8988T (cell line): ENCODE results near the gene TEX35.
"Not testable (repeated sequence)": the region's sequence is repeated elsewhere in the genome, so short reads cannot be mapped to it uniquely, and the experiment has no call there.

ENCODE experiments used
- DNase-seq: peaks from one replicate; pipeline ENCODE4 v3.0.0; 2011

Gene TEX35

GRCh38 chr1:178495158-178495557, 17.8 kb upstream of the TEX35 start:
- no peak for DNase-seq

DNA sequence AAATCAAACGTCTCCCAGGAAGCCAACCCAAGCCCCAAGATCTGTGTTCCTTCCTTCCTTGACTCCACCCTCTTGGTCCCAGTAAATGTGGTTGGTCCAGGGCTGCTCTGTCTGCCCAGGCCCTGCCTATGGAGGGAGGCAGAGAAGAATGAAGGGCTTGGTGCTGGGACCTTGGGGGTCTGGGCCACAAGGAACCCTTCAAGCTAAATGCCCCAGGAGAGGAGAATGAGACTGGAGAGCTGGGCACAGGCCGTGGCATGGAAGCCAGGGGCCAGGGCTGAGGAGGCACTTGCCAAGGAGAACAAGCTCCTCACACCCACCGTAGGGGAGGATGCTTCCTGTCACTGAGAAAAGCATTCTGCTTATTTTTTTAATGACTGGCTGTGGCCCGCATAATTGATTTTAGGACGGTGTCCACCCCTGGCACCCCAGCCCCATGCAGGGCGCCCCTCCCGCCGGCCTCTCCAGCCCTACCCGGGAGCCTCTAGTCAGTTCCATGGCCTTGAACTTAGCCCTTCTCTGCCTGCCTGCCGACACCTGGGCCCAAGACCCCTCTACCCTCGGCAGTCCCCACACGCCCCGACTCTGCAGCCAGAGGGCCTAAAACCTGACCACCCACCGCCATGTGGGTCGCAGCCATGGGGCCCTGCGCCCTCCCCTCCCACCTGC, 17.0 kb upstream of the TEX35 start:
- DNase-seq = no peak

GRCh38 chr1:178496410-178497135, 16.3 kb upstream of the TEX35 start, which contains the start of gene CLEC20A:
CLEC20A (minus strand) TSS chr1:178496964; CDS start chr1:178496939, 25 bp downstream.
- DNase-seq = no peak

DNA sequence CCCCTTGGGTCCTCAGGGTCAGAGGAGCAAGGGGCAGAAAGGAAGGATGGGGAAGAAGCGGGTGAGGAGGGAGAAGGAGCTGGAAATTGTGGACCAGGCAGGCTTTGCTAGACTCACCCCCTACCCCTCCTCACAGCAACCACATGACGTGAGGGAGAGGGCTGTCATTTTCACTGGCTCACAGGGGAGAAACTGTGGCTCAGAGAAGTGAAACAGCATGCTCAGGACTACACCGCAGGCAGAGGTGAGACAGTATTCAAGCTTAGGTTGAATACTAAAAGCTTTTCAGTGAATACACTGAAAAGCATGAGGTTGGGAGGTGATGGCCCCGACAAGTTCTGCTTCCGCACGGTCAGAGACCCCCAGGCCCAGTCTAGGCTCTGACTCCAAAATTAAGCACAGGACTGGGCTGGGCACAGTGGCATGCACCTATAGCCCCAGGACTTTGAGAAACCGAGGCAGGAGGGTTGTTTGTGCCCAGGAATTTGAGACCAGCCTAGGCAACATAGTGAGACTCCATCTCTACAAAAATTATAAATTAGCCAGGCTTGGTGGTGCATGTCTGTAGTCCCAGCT, 14.9 kb upstream of the TEX35 start:
- DNase-seq = no peak

DNA sequence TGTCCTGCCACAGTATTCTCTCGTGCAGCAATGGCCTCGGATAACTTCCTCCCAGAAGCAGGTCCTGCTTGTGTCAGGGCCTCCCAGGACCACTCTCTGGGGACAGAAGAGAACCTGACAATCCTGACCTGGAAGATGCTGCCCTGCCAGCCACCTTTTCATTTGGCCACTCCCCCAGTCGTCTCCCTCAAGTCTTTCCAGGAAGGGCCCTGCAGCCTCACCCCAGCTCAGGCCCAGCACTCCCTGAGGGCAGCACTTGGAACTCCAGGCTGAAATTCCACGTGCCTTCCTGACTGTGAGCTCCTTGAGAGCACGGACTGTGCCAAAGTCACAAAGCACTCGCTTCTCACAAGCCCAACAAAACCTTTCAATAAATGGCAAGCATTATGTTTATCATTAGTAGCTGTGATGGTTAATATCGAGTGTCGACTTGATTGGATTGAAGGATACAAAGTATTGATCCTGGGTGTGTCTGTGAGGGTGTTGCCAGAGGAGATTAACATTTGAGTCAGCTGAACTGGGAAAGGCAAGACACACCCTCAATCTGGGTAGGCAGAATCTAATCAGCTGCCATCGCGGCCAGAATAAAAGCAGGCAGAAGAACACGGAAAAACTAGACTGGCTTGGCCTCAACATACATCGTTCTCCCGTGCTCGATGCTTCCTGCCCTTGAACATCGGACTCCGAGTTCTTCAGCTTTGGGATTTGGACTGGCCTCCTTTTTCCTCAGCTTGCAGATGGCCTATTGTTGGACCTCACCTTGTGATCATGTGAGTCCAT, 13.8 kb upstream of the TEX35 start:
- no peak for DNase-seq

DNA sequence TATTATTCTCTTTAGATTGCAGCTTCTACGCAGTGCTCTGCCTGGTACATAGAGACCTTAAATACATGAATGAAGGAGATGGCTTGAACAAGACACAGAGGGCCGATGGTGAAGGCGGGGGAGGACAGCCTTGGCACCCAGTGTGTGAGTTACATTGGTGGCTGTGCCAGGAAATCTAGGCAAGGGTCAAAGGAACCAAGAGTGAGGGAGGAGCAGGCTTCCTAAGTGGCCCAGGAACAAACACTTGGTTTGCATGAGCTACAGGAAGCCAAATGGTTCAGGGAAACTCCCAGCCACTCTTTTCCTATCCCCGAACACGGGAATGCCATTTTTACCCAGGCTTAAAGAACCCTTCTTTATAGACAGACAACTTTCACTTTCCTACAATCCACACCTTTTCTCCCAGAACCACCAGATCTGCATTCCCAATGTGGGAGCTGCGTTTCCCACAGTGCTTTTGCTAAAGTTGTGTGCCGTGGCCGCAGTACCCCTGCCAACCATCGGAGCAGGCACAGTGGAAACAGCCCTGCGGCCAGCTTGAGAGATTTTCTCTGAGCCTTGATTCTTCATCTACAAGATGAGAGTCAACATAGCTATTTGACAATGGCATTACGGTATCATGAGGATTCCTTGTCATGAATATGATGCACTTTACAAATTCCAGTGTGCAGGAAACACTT, 12.7 kb upstream of the TEX35 start:
- DNase-seq = no peak

DNA sequence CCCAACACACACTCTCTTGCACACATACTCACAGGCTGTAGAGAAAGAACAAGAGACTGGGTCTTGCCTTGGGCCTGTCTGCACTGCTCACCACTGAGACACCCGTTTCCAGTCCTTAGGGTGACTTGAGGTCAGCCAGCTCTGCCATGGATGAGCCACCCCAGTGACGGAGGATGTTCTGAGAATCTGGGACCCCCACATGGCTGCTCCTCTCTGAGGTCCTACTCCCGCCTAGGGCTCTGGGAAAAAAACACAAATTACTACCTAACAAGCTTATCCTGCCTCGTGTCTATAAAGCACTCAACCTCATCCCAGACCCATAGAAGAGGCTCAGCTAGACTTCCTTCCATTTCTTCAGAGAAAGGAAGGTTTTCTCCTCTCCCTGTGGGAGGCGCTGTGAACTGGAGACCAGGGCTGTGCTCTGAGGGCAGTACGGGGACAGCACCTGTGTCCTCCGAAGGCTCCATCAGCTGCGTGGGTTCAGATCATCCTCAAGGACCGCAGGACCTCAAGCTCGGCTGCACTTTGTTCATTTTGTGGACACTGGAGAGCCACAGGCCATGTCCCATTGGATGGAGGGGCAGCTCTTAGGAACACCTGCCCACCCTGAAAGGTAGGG, 11.9 kb upstream of the TEX35 start:
- DNase-seq = no peak

GRCh38 chr1:178501705-178502329, 11.1 kb upstream of the TEX35 start:
- peak; percentile 72 for DNase-seq

DNA sequence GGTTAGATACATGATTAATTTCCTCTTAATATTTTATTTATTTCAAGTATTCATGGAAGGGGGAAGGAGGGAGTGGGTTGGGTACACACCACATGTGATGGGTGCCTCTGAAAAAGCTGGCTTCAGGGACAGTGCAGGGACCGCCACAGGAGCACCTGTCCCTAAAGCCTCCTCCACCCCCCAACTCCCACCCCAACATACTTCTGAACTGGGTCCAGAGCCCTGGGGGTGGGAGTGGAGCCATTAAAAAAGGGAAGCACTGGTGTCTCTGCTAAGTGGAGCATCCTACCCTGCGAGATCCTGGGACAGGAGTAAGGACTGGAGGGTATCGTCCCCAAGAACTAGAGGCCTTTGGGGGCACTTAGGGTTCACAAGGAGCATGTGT, 10.6 kb upstream of the TEX35 start:
- no peak for DNase-seq

GRCh38 chr1:178502856-178503255, 10.1 kb upstream of the TEX35 start:
- DNase-seq = no peak

- not testable (repeated sequence) for DNase-seq
Measured at GRCh38 chr1:178503316-178503715, 9.6 kb upstream of the TEX35 start.

- no peak for DNase-seq
Measured at GRCh38 chr1:178503849-178504248, 9.1 kb upstream of the TEX35 start.

DNA sequence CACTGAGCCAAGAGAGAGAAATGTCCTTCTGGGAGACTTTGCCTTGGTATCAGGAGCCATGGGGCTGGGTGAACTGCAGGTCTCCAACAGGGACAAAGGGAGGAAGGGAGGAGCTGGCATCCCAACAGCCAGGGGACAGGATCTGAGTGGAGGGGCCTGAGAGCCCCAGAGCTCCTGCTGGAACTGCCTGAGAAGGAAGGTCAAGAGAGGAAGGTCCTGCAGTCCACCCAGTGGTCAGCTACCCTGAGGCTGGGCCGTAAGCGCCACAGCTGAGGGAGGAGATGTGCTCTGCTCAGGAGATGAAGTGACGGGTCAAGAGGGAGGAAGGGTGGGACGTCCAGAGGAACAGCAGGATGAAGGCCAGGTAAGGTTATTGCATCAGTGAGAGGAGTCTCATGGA, 8.6 kb upstream of the TEX35 start:
- DNase-seq = no peak

GRCh38 chr1:178506177-178506576, 6.7 kb upstream of the TEX35 start:
- DNase-seq = no peak

- DNase-seq = no peak
Measured at GRCh38 chr1:178506669-178507068, 6.2 kb upstream of the TEX35 start.

GRCh38 chr1:178509414-178510007, 3.4 kb upstream of the TEX35 start:
- no peak for DNase-seq

DNA sequence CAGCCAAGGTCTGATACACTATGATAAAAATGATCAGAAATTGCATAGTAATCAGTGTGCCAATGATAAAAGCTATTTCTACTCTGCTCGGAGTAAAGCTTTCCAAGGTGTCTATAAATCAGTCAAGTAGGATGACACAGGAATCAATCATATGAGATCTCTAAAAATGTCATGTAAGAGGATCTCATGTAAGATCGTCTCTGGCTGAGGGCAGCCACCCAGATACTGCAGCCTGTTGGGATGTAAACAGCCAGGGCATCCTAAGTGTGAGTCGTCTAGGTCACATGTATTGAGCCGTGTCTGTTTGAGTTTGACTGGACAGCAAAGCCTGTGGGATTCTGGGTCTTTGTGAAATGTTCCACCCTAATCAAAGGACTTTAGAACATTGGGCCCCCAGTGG, 2.8 kb upstream of the TEX35 start:
- DNase-seq = no peak

DNA sequence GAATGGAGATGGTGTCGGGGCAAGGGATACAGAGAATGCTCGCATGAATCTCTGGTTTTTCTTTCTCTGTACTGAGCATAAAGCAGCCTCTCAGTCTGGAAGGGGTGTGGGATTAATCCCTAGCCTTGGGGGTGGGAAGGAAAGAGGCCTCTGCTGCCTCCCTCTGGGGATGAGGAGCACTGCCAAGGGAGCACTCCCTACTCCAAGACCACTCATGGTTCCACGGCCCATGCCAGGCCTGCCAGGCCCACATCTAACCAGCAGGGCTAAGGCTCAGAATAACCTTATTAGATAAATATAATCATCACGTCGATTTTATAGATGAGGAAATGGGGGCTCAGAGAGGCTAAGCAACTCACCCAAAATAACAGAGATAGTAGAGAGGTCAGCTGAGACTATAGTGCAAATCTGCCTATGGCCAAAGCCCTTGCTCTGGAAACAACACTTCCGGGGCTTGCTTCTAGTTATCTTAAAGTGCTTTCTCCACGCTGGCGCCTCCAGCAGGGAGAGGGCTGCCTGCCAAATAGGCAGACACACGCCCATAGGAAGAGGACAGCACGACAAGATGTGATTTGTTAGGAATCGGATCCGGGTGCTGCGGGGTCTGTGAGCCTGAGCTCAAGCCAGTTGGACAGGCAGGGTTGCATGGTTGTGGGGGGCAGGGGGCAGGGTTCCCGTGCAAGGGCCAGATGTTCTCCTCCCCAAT, 522 bp downstream of the TEX35 start:
- no peak for DNase-seq

DNA sequence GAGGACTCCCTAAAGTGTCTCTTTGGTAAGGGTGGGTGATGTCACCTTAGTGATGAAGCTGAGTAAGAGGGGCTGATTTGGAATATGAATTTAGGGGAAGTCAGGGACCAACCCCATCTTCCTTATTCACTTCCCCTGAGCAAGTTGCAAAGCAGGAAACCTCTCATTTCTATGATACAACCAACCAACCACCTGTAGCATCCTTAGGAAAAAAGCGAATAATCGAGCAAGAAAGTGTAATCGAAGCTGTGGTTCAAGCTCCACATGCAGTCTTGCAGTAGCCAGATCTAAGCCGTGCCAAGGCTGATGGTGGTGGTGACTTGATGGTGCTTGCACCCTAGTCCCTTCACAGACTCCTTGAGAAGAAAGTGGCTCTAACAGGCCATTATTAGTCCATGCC, 3.2 kb downstream of the TEX35 start:
- DNase-seq = no peak

DNA sequence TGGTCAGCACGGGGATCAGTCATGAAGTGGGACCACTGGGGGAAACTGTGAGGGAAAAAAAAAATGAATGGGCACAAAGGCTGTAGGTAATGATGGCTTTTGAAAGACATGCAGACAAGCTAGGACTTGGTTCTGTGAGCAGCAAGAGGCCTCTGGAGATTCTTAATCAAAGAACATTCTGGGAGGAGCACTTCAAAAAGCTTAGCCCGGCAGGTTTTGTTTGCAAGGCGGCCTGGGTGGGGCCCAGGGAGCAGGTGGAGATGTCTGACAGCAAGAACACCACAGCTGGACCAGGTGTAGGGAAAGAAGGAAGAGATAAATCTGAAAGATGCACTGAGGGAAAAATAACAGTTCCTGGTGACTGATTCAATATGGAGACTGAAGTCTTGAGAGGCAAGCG, 6.0 kb downstream of the TEX35 start:
- DNase-seq = no peak

- DNase-seq = no peak
Measured at GRCh38 chr1:178520803-178521202, 7.9 kb downstream of the TEX35 start.
